WERI-Rb-1 (cell line): ENCODE results near the gene FOXP2.
A peak's percentile ranks its signal among the peaks of the same experiment; 100 is the strongest.

Experiments used
- DNase-seq: peaks from one replicate; pipeline ENCODE4 v3.0.0-alpha.2; 2020
- H3K27ac ChIP-seq: fragments of 250-450 bp; sonication (Bioruptor Pico); 2 replicates; pipeline ENCODE4 v1.5.1; 2020; ENCODE audit warnings: mild to moderate bottlenecking, moderate library complexity
- H3K27me3 ChIP-seq: fragments of 250-450 bp; sonication (Bioruptor Pico); 2 replicates; pipeline ENCODE4 v1.5.1; 2021; ENCODE audit warnings: mild to moderate bottlenecking, low read depth, moderate library complexity; ENCODE audit not compliant: insufficient read depth, severe bottlenecking
- H3K36me3 ChIP-seq: fragments of 250-450 bp; sonication (Bioruptor Pico); 2 replicates; pipeline ENCODE4 v1.5.1; 2020; ENCODE audit warnings: mild to moderate bottlenecking, moderate library complexity
- H3K4me3 ChIP-seq: 2 replicates; pipeline ENCODE4 v1.5.1; 2011; ENCODE audit warnings: low read depth, mild to moderate bottlenecking, control low read depth, low read length
- H3K9me3 ChIP-seq: fragments of 250-450 bp; sonication (Bioruptor Pico); 2 replicates; pipeline ENCODE4 v1.5.1; 2021; ENCODE audit warnings: mild to moderate bottlenecking, moderate library complexity; ENCODE audit not compliant: severe bottlenecking
- CTCF ChIP-seq: IDR thresholded peaks from 2 replicates; pipeline ENCODE4 v1.5.1; 2011; ENCODE audit warnings: low read depth, mild to moderate bottlenecking, control low read depth, inconsistent platforms, low read length

Gene FOXP2

GRCh38 chr7:114409750-114410149 is 4.9 kb upstream of the FOXP2 start:
- Histone ChIP-seq H3K4me3 (no peak overlapping the region), H3K27me3 (no peaks in the 10 kb centered on the region), H3K27ac (no peak overlapping the region), H3K9me3 (no peaks in the 10 kb centered on the region), H3K36me3 (no peaks in the 10 kb centered on the region)
- no peak for TF ChIP-seq CTCF
- DNase-seq: no peak

- no peak for TF ChIP-seq CTCF
- Histone ChIP-seq H3K36me3 (no peaks in the 10 kb centered on the region), H3K27me3 (no peaks in the 10 kb centered on the region), H3K9me3 (no peaks in the 10 kb centered on the region), H3K27ac (no peak overlapping the region), H3K4me3 (no peak overlapping the region)
- DNase-seq: no peak
Measured at GRCh38 chr7:114412548-114412947, 2.1 kb upstream of the FOXP2 start.

GRCh38 chr7:114413761-114414155 is 857 bp upstream of the FOXP2 start:
- Histone ChIP-seq H3K36me3 (0 out of 2 replicates have a peak, but pooled peaks cover 1% of the 10 kb centered on the region), H3K9me3 (no peaks in the 10 kb centered on the region), H3K27me3 (no peaks in the 10 kb centered on the region), H3K4me3 (peak overlapping the region; percentile 90), H3K27ac (peak overlapping the region; percentile 88)
- no peak for TF ChIP-seq CTCF
- no peak for DNase-seq

GRCh38 chr7:114415064-114415989 is 712 bp downstream of the FOXP2 start:
- no peaks in the 10 kb centered on the region for H3K9me3 ChIP-seq
- peak overlapping the region; percentile 88 for H3K27ac ChIP-seq
- TF ChIP-seq CTCF: no peak
- peak overlapping the region; percentile 90 for H3K4me3 ChIP-seq
- H3K36me3 ChIP-seq: 0 out of 2 replicates have a peak, but pooled peaks cover 3% of the 10 kb centered on the region
- H3K27me3 ChIP-seq: no peaks in the 10 kb centered on the region
- no peak for DNase-seq

- Histone ChIP-seq H3K27ac (peak overlapping the region; percentile 88), H3K9me3 (no peaks in the 10 kb centered on the region), H3K36me3 (0 out of 2 replicates have a peak, but pooled peaks cover 3% of the 10 kb centered on the region), H3K27me3 (no peaks in the 10 kb centered on the region), H3K4me3 (peak overlapping the region; percentile 90)
- TF ChIP-seq CTCF: no peak
- DNase-seq: no peak
Measured at GRCh38 chr7:114416129-114416990, 1.7 kb downstream of the FOXP2 start.
